Stimulated activated CD4-positive, alpha-beta T cell treated with anti-CD3 and anti-CD28 coated beads, Interleukin-4, amount 100 ng/mL, for 48 hours (primary cell): ENCODE data around the gene C2CD4B.

Source experiments
- DNase-seq, 2 donors: peaks; one replicate each; pipeline ENCODE4 v3.0.0-alpha.2; 2020; ENCODE audit warnings: low read depth in 2 of 2

The C2CD4B gene

GRCh38 chr15:62149729-62150128, 15.4 kb downstream of the C2CD4B start:
- no peak for DNase-seq

GRCh38 chr15:62147551-62147950, 17.5 kb downstream of the C2CD4B start:
- DNase-seq, result no peak

GRCh38 chr15:62147149-62147548, 17.9 kb downstream of the C2CD4B start:
- DNase-seq, result no peak

- no peak for DNase-seq
Observed at GRCh38 chr15:62145015-62145735, 19.9 kb downstream of the C2CD4B start.

- no peak for DNase-seq
Observed at GRCh38 chr15:62142736-62143135, 22.3 kb downstream of the C2CD4B start.

- no peak for DNase-seq
Observed at GRCh38 chr15:62141643-62142588, 23.2 kb downstream of the C2CD4B start.

- no peak for DNase-seq
Observed at GRCh38 chr15:62141200-62141599, 23.9 kb downstream of the C2CD4B start.

GRCh38 chr15:62138124-62138523, 27.0 kb downstream of the C2CD4B start:
- DNase-seq, result no peak

- DNase-seq, result no peak
Observed at GRCh38 chr15:62136911-62137865, 27.9 kb downstream of the C2CD4B start.

- DNase-seq, result no peak
Observed at GRCh38 chr15:62135532-62136134, 29.5 kb downstream of the C2CD4B start.

GRCh38 chr15:62133141-62133540, 31.9 kb downstream of the C2CD4B start:
- no peak for DNase-seq

- no peak for DNase-seq
Observed at GRCh38 chr15:62128916-62129315, 36.2 kb downstream of the C2CD4B start.

GRCh38 chr15:62126364-62126763, 38.7 kb downstream of the C2CD4B start:
- no peak for DNase-seq

GRCh38 chr15:62125773-62126172, 39.3 kb downstream of the C2CD4B start:
- no peak for DNase-seq

- no peak for DNase-seq
Observed at GRCh38 chr15:62124973-62125303, 40.1 kb downstream of the C2CD4B start.

- DNase-seq, result no peak
Observed at GRCh38 chr15:62124176-62124972, 40.7 kb downstream of the C2CD4B start.

GRCh38 chr15:62122249-62122648, 42.8 kb downstream of the C2CD4B start:
- no peak for DNase-seq

GRCh38 chr15:62121273-62122015, 43.6 kb downstream of the C2CD4B start:
- no peak for DNase-seq

- DNase-seq, result no peak
Observed at GRCh38 chr15:62120776-62121175, 44.3 kb downstream of the C2CD4B start.

GRCh38 chr15:62119874-62120273, 45.2 kb downstream of the C2CD4B start:
- DNase-seq, result no peak
